ENCODE results near the gene TUBB1. TPM values are rescaled to one million over a fixed set of nuclear protein-coding genes. Genes with fewer than 3 reads are reported as not detected.

The TUBB1 gene
- total RNA-seq, 1 donor from 2014 or later: not detected

DNA sequence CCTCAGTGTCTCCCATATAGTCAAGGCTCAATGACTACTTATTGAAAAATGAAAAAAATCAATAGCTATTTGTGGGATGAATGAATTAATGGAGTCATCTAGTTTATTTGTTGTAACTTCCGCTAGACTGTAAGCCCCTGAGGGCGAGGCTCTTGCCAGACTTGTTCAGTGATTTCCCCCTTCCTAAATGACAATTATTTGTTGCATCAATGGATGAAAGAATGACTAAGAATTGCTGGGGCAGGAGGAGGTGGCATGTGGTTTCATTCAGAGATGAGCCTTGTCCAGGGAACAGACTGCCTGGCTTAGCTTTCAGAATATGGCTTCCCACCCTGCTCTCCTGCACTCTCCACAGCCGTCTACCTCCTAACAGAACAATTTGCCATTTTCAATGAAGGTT, 24.5 kb downstream of the TUBB1 start:
- Histone ChIP-seq H3K79me2 (ENCODE audit: insufficient read depth, low read length) (peaks cover 39% of the 10 kb centered on the region), H3K9me3 (ENCODE audit: insufficient read depth, low read depth, low read length) (no peaks in the 10 kb centered on the region), H4K20me1 (ENCODE audit: insufficient read depth, low read length) (peaks cover 16% of the 10 kb centered on the region), H2AFZ (ENCODE audit: low read depth, low read length) (peak overlapping the region; percentile 19), H3K9ac (ENCODE audit: low read length) (no peak overlapping the region), H3K36me3 (ENCODE audit: insufficient read depth, low read length) (no peaks in the 10 kb centered on the region), H3K27ac (ENCODE audit: low read depth, low read length) (no peak overlapping the region), H3K27me3 (ENCODE audit: insufficient read depth, low read length) (no peaks in the 10 kb centered on the region), H3K4me2 (ENCODE audit: low read length) (no peak overlapping the region), H3K4me1 (ENCODE audit: insufficient read depth, low read length) (no peaks in the 10 kb centered on the region), H3K4me3 (ENCODE audit: insufficient read depth, low read depth, low read length) (no peak overlapping the region)
- H3K9me3 Mint-ChIP-seq (ENCODE audit: unreplicated experiment): peaks cover 2% of the 10 kb centered on the region
- H3K27ac Mint-ChIP-seq (ENCODE audit: unreplicated experiment): no peak overlapping the region
- peaks cover 4% of the 10 kb centered on the region for H3K36me3 Mint-ChIP-seq (ENCODE audit: low read depth, unreplicated experiment)
- peak overlapping the region; percentile 42 for H3K4me3 Mint-ChIP-seq (ENCODE audit: unreplicated experiment)
- FAIRE-seq (no peak), DNase-seq (ENCODE audit: low read depth) (no peak)
- H3K27me3 Mint-ChIP-seq (ENCODE audit: low read depth, unreplicated experiment): no peaks in the 10 kb centered on the region
- TF ChIP-seq EZH2 (IDR thresholded peaks at IDR 0.05; ENCODE audit: insufficient read depth, low read length) (no peak), CTCF (IDR thresholded peaks at IDR 0.05; ENCODE audit: insufficient read depth, low read depth, low read length) (no peak)
- H3K4me1 Mint-ChIP-seq (ENCODE audit: low read depth, unreplicated experiment): peaks cover 29% of the 10 kb centered on the region

GRCh38 chr20:59044295-59044694, 25.1 kb downstream of the TUBB1 start:
- Histone ChIP-seq H3K79me2 (ENCODE audit: insufficient read depth, low read length) (peaks cover 33% of the 10 kb centered on the region), H3K4me2 (ENCODE audit: low read length) (no peak overlapping the region), H3K27me3 (ENCODE audit: insufficient read depth, low read length) (no peaks in the 10 kb centered on the region), H4K20me1 (ENCODE audit: insufficient read depth, low read length) (peaks cover 16% of the 10 kb centered on the region), H3K27ac (ENCODE audit: low read depth, low read length) (no peak overlapping the region), H3K4me1 (ENCODE audit: insufficient read depth, low read length) (no peaks in the 10 kb centered on the region), H2AFZ (ENCODE audit: low read depth, low read length) (no peak overlapping the region), H3K4me3 (ENCODE audit: insufficient read depth, low read depth, low read length) (no peak overlapping the region), H3K36me3 (ENCODE audit: insufficient read depth, low read length) (no peaks in the 10 kb centered on the region), H3K9ac (ENCODE audit: low read length) (no peak overlapping the region), H3K9me3 (ENCODE audit: insufficient read depth, low read depth, low read length) (no peaks in the 10 kb centered on the region)
- Mint-ChIP-seq H3K27ac (ENCODE audit: unreplicated experiment) (no peak overlapping the region), H3K9me3 (ENCODE audit: unreplicated experiment) (peaks cover 2% of the 10 kb centered on the region), H3K4me3 (ENCODE audit: unreplicated experiment) (no peak overlapping the region), H3K27me3 (ENCODE audit: low read depth, unreplicated experiment) (no peaks in the 10 kb centered on the region), H3K4me1 (ENCODE audit: low read depth, unreplicated experiment) (peaks cover 25% of the 10 kb centered on the region), H3K36me3 (ENCODE audit: low read depth, unreplicated experiment) (peaks cover 4% of the 10 kb centered on the region)
- DNase-seq (ENCODE audit: low read depth) (no peak), FAIRE-seq (no peak)
- no peak for TF ChIP-seq EZH2 (IDR thresholded peaks at IDR 0.05; ENCODE audit: insufficient read depth, low read length)
- no peak for TF ChIP-seq CTCF (IDR thresholded peaks at IDR 0.05; ENCODE audit: insufficient read depth, low read depth, low read length)

DNA sequence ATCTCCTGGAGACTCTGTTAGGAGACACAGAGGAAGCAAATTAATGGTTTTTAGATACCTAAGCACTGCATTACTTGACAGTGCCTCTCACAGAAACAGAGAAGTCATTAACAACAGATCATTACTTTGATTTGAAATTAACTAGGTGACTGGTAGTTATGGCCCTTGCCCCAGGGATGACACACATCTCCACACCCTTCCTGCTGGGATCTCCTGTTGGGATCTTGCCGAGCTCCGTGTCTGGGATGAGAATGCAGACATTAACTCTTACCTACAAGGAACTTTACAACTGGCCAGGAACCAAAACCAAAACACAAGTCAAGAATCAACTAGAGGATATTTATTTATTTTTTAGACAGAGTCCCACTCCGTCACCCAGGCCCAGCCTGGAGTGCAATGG, 25.6 kb downstream of the TUBB1 start:
- Mint-ChIP-seq H3K4me3 (ENCODE audit: unreplicated experiment) (no peak overlapping the region), H3K4me1 (ENCODE audit: low read depth, unreplicated experiment) (peaks cover 21% of the 10 kb centered on the region), H3K36me3 (ENCODE audit: low read depth, unreplicated experiment) (peaks cover 4% of the 10 kb centered on the region), H3K9me3 (ENCODE audit: unreplicated experiment) (peaks cover 2% of the 10 kb centered on the region), H3K27me3 (ENCODE audit: low read depth, unreplicated experiment) (no peaks in the 10 kb centered on the region), H3K27ac (ENCODE audit: unreplicated experiment) (no peak overlapping the region)
- DNase-seq (ENCODE audit: low read depth) (no peak), FAIRE-seq (no peak)
- H3K79me2 ChIP-seq (ENCODE audit: insufficient read depth, low read length): peaks cover 28% of the 10 kb centered on the region
- H3K4me2 ChIP-seq (ENCODE audit: low read length): no peak overlapping the region
- H3K27me3 ChIP-seq (ENCODE audit: insufficient read depth, low read length): no peaks in the 10 kb centered on the region
- no peak overlapping the region for H3K9ac ChIP-seq (ENCODE audit: low read length)
- H3K4me1 ChIP-seq (ENCODE audit: insufficient read depth, low read length): no peaks in the 10 kb centered on the region
- no peak overlapping the region for H3K27ac ChIP-seq (ENCODE audit: low read depth, low read length)
- H4K20me1 ChIP-seq (ENCODE audit: insufficient read depth, low read length): peaks cover 14% of the 10 kb centered on the region
- no peak for TF ChIP-seq CTCF (IDR thresholded peaks at IDR 0.05; ENCODE audit: insufficient read depth, low read depth, low read length)
- TF ChIP-seq EZH2 (IDR thresholded peaks at IDR 0.05; ENCODE audit: insufficient read depth, low read length): no peak
- H2AFZ ChIP-seq (ENCODE audit: low read depth, low read length): no peak overlapping the region
- no peak overlapping the region for H3K4me3 ChIP-seq (ENCODE audit: insufficient read depth, low read depth, low read length)
- H3K36me3 ChIP-seq (ENCODE audit: insufficient read depth, low read length): no peaks in the 10 kb centered on the region
- H3K9me3 ChIP-seq (ENCODE audit: insufficient read depth, low read depth, low read length): no peaks in the 10 kb centered on the region

All from astrocyte (in vitro differentiated cells and primary cell).